Suprapubic skin (tissue), 3 donors: Measurements from ENCODE around the gene ZNF597.
"Not testable (repeated sequence)": the region's sequence is repeated elsewhere in the genome, so short reads cannot be mapped to it uniquely, and the experiment has no call there.

Source experiments
- POLR2AphosphoS5 ChIP-seq, 3 donors: sonication (generic); formaldehyde crosslinking; IDR thresholded peaks; one replicate each; pipeline ENCODE4 v1.6.1; 2017; ENCODE audit warnings: antibody characterized with exemption in 3 of 3
- TF ChIP-seq, protein P1 (sequence below), 2 donors: fragments of 200-600 bp in 1 of 2; fragments of 450-650 bp in 1 of 2; sonication (generic) in 1 of 2; IDR thresholded peaks; one replicate each; pipeline ENCODE4 v1.5.1; 2016 to 2019; ENCODE audit warnings: antibody characterized with exemption in 2 of 2, mild to moderate bottlenecking in 1 of 2, moderate library complexity in 1 of 2

DNA sequence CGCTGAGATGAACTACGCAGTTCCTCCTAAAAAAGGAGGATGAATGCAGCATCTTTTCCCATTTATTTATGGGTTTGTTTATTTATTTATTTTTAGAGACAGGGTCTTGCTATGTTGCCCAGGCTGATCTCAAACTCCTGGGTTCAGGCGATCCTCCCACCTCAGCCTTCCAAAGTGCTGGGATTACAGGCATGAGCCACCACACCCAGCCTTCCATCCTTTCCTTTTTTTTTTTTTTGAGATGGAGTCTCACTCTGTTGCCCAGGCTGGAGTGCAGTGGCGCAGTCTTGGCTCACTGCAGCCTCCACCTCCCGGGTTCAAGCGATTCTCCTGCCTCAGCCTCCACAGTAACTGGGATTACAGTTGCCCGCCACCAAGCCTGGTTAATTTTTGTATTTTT is 31.6 kb upstream of the ZNF597 start:
- TF ChIP-seq, protein P1, sequence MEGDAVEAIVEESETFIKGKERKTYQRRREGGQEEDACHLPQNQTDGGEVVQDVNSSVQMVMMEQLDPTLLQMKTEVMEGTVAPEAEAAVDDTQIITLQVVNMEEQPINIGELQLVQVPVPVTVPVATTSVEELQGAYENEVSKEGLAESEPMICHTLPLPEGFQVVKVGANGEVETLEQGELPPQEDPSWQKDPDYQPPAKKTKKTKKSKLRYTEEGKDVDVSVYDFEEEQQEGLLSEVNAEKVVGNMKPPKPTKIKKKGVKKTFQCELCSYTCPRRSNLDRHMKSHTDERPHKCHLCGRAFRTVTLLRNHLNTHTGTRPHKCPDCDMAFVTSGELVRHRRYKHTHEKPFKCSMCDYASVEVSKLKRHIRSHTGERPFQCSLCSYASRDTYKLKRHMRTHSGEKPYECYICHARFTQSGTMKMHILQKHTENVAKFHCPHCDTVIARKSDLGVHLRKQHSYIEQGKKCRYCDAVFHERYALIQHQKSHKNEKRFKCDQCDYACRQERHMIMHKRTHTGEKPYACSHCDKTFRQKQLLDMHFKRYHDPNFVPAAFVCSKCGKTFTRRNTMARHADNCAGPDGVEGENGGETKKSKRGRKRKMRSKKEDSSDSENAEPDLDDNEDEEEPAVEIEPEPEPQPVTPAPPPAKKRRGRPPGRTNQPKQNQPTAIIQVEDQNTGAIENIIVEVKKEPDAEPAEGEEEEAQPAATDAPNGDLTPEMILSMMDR (IDR thresholded peaks at IDR 0.05): not testable (repeated sequence)
- TF ChIP-seq POLR2AphosphoS5 (IDR thresholded peaks at IDR 0.05): not testable (repeated sequence)
